K562 (cell line): ENCODE measurements around the gene EPB41L3. TPM values are rescaled to one million over a fixed set of nuclear protein-coding genes. Genes with fewer than 3 reads are reported as not detected.

Source experiments
- DIDO1 ChIP-seq: fragments of 450-650 bp; IDR thresholded peaks from 2 replicates; pipeline ENCODE4 v1.6.1; 2016; ENCODE audit warnings: low read depth, missing biosample characterization, missing genetic modification characterization
- FOXA3 ChIP-seq, 2 experiments: fragments of 450-650 bp in 1 of 2; sonication (generic) in 1 of 2; formaldehyde crosslinking; IDR thresholded peaks in 1 of 2; conservative IDR thresholded peaks in 1 of 2; 2 replicates each; pipeline versions ENCODE4 v1.4.0 to v1.8.0; 2020 to 2022; ENCODE audit warnings: mild to moderate bottlenecking in 2 of 2, missing genetic modification reagents in 1 of 2
- HINFP ChIP-seq: fragments of 450-650 bp; conservative IDR thresholded peaks from 2 replicates; pipeline ENCODE4 v1.6.1; 2016; ENCODE audit warnings: missing genetic modification characterization, low read depth, mild to moderate bottlenecking, control low read depth, missing compliant biosample characterization
- NELFE ChIP-seq: IDR thresholded peaks from 2 replicates; pipeline ENCODE4 v1.6.1; 2011; ENCODE audit warnings: mild to moderate bottlenecking; ENCODE audit not compliant: insufficient read depth, insufficient read length
- RERE ChIP-seq: sonication (generic); formaldehyde crosslinking; IDR thresholded peaks from 2 replicates; pipeline ENCODE4 v1.8.0; 2023; ENCODE audit warnings: missing genetic modification reagents, mild to moderate bottlenecking, borderline replicate concordance
- ZBTB34 ChIP-seq: fragments of 250-450 bp; sonication (Bioruptor Pico); IDR thresholded peaks from 2 replicates; pipeline ENCODE4 v1.8.0; 2021; ENCODE audit warnings: mild to moderate bottlenecking, moderate library complexity
- ZNF24 ChIP-seq: fragments of 450-650 bp; IDR thresholded peaks from 2 replicates; pipeline ENCODE4 v1.6.1; 2016
- ZNF584 ChIP-seq: fragments of 200-800 bp; sonication (Bioruptor generic); IDR thresholded peaks from 2 replicates; pipeline ENCODE4 v1.6.1; 2016; ENCODE audit warnings: low read depth, mild to moderate bottlenecking, missing genetic modification characterization, missing compliant biosample characterization
- polyA plus RNA-seq, 8 experiments: library from polyadenylated mRNA; depleted of rRNA in 4 of 8; stranded (reverse) in 5 of 8; unstranded in 3 of 8; fragments of >200 nt; fragmentation: Nextera tagmentation in 2 of 8; fragmentation: Illumina TruSeq in 1 of 8; extraction: Ambion mirVana in 2 of 8; extraction: Trizol in 1 of 8; gene quantifications; 2 replicates each; pipeline versions ENCODE4 v1.2.1 to v1.2.3, GENCODE V29; 2011 to 2014; ENCODE audit warnings: inconsistent platforms in 1 of 8, missing spikeins in 1 of 8
- total RNA-seq, 7 experiments: library from RNA; depleted of rRNA in 6 of 7; stranded (reverse); fragments of >200 nt in 6 of 7; fragmentation: Illumina TruSeq in 2 of 7; extraction: Trizol in 2 of 7; gene quantifications; 2 replicates each; pipeline versions ENCODE4 v1.2.1 to v1.2.3, GENCODE V29; 2011 to 2021; ENCODE audit warnings: low replicate concordance in 1 of 7
- TF ChIP-seq, protein P1 (sequence below): fragments of 450-650 bp; IDR thresholded peaks from 2 replicates; pipeline ENCODE4 v1.6.1; 2014; ENCODE audit warnings: low read depth, mild to moderate bottlenecking, moderate library complexity, borderline replicate concordance
- TF ChIP-seq, protein P2 (sequence below): fragments of 450-650 bp; formaldehyde crosslinking; IDR thresholded peaks from 2 replicates; pipeline ENCODE4 v1.4.0; 2020; ENCODE audit warnings: mild to moderate bottlenecking, moderate library complexity

The EPB41L3 gene
- total and polyA plus RNA-seq, 9 of the 15 experiments (the other 6 are each of a cell fraction or from before 2014, with no cell fraction given) = 0.44 to 0.49 TPM; not detected in 7

- no peak for TF ChIP-seq DIDO1 (tag)
- TF ChIP-seq, protein P1, sequence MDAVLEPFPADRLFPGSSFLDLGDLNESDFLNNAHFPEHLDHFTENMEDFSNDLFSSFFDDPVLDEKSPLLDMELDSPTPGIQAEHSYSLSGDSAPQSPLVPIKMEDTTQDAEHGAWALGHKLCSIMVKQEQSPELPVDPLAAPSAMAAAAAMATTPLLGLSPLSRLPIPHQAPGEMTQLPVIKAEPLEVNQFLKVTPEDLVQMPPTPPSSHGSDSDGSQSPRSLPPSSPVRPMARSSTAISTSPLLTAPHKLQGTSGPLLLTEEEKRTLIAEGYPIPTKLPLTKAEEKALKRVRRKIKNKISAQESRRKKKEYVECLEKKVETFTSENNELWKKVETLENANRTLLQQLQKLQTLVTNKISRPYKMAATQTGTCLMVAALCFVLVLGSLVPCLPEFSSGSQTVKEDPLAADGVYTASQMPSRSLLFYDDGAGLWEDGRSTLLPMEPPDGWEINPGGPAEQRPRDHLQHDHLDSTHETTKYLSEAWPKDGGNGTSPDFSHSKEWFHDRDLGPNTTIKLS = no peak
- no peak for TF ChIP-seq HINFP
- TF ChIP-seq ZBTB34 (CRISPR knock-in tag) = no peak
- TF ChIP-seq NELFE = no peak
- no peak for TF ChIP-seq FOXA3 (CRISPR knock-in tag; conservative IDR thresholded peaks at IDR 0.05 in 1 of 2, IDR thresholded peaks at IDR 0.05 in 1 of 2)
- TF ChIP-seq ZNF24 = no peak
- TF ChIP-seq RERE (CRISPR knock-in tag) = no peak
- TF ChIP-seq, protein P2, sequence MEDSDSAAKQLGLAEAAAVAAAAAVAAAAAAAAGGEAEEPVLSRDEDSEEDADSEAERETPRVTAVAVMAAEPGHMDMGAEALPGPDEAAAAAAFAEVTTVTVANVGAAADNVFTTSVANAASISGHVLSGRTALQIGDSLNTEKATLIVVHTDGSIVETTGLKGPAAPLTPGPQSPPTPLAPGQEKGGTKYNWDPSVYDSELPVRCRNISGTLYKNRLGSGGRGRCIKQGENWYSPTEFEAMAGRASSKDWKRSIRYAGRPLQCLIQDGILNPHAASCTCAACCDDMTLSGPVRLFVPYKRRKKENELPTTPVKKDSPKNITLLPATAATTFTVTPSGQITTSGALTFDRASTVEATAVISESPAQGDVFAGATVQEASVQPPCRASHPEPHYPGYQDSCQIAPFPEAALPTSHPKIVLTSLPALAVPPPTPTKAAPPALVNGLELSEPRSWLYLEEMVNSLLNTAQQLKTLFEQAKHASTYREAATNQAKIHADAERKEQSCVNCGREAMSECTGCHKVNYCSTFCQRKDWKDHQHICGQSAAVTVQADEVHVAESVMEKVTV (CRISPR knock-in tag) = no peak
- no peak for TF ChIP-seq ZNF584 (CRISPR knock-in tag)
Observed at GRCh38 chr18:5481621-5482020, 62.2 kb downstream of the EPB41L3 start (continued).
